K562 (cell line): ENCODE results near the gene MARS1. TPM values are rescaled to one million over a fixed set of nuclear protein-coding genes. Genes with fewer than 3 reads are reported as not detected.

ENCODE experiments used
- DMBX1 ChIP-seq: fragments of 250-450 bp; sonication (Bioruptor Pico); IDR thresholded peaks from 2 replicates; pipeline ENCODE4 v1.8.0; 2022; ENCODE audit warnings: inconsistent platforms, mild to moderate bottlenecking, moderate library complexity, borderline replicate concordance
- JUNB ChIP-seq: fragments of 450-650 bp; formaldehyde crosslinking; conservative IDR thresholded peaks from 2 replicates; pipeline ENCODE4 v1.4.0; 2020; ENCODE audit warnings: mild to moderate bottlenecking
- MGA ChIP-seq: fragments of 450-650 bp; IDR thresholded peaks from 2 replicates; pipeline ENCODE4 v1.6.1; 2016; ENCODE audit warnings: mild to moderate bottlenecking, moderate library complexity
- SNRNP70 ChIP-seq: fragments of 200-400 bp; formaldehyde crosslinking; optimal IDR thresholded peaks from 2 replicates; pipeline ENCODE3; 2017; ENCODE audit warnings: low read depth, low read length
- ZBTB40 ChIP-seq, 2 experiments: fragments of 450-650 bp in 1 of 2; sonication (generic) in 1 of 2; formaldehyde crosslinking in 1 of 2; IDR thresholded peaks; 2 replicates each; pipeline versions ENCODE4 v1.7.1 to v1.9.0; 2016 to 2022; ENCODE audit warnings: inconsistent platforms in 1 of 2, mild to moderate bottlenecking in 1 of 2, missing genetic modification reagents in 1 of 2
- ZNF263 ChIP-seq: sonication (generic); formaldehyde crosslinking; IDR thresholded peaks from 2 replicates; pipeline ENCODE4 v1.8.0; 2022; ENCODE audit warnings: mild to moderate bottlenecking, missing genetic modification reagents, borderline replicate concordance
- polyA plus RNA-seq, 8 experiments: library from polyadenylated mRNA; depleted of rRNA in 4 of 8; stranded (reverse) in 5 of 8; unstranded in 3 of 8; fragments of >200 nt; fragmentation: Nextera tagmentation in 2 of 8; fragmentation: Illumina TruSeq in 1 of 8; extraction: Ambion mirVana in 2 of 8; extraction: Trizol in 1 of 8; gene quantifications; 2 replicates each; pipeline versions ENCODE4 v1.2.1 to v1.2.3, GENCODE V29; 2011 to 2014; ENCODE audit warnings: inconsistent platforms in 1 of 8, missing spikeins in 1 of 8
- total RNA-seq, 7 experiments: library from RNA; depleted of rRNA in 6 of 7; stranded (reverse); fragments of >200 nt in 6 of 7; fragmentation: Illumina TruSeq in 2 of 7; extraction: Trizol in 2 of 7; gene quantifications; 2 replicates each; pipeline versions ENCODE4 v1.2.1 to v1.2.3, GENCODE V29; 2011 to 2021; ENCODE audit warnings: low replicate concordance in 1 of 7

MARS1 gene
- total and polyA plus RNA-seq, 9 of the 15 experiments (the other 6 are each of a cell fraction or from before 2014, with no cell fraction given) = 117 to 382 (median 220) TPM

GRCh38 chr12:57521525-57522010, 33.7 kb downstream of the MARS1 start (continued):
- TF ChIP-seq MGA (no peak), DMBX1 (CRISPR knock-in tag) (peak; percentile 54; the same call in 1 of the 2 replicates), SNRNP70 (no peak), JUNB (CRISPR knock-in tag) (no peak), ZBTB40 (IDR thresholded peaks at IDR 0.05) (no peak), ZBTB40 (CRISPR knock-in tag; IDR thresholded peaks at IDR 0.05) (no peak), ZNF263 (CRISPR knock-in tag) (no peak)
